Left renal pelvis (tissue), 4 donors: ENCODE data around the gene FNTB. TPM values are rescaled to one million over a fixed set of nuclear protein-coding genes. Genes with fewer than 3 reads are reported as not detected.

Experiments used
- DNase-seq, 4 donors: peaks; one replicate each; pipeline ENCODE4 v3.0.0-alpha.2; 2013; ENCODE audit warnings: low read depth in 4 of 4, low spot score in 3 of 4
- polyA plus RNA-seq, 4 donors: library from polyadenylated mRNA; unstranded; fragments of 120-200 nt; gene quantifications; one replicate each; pipeline ENCODE4 v1.2.1, GENCODE V29; 2013; ENCODE audit not compliant: insufficient read length in 4 of 4

FNTB gene
- polyA plus RNA-seq, 4 donors: 24.9 to 37.7 (median 30.7) TPM

DNA sequence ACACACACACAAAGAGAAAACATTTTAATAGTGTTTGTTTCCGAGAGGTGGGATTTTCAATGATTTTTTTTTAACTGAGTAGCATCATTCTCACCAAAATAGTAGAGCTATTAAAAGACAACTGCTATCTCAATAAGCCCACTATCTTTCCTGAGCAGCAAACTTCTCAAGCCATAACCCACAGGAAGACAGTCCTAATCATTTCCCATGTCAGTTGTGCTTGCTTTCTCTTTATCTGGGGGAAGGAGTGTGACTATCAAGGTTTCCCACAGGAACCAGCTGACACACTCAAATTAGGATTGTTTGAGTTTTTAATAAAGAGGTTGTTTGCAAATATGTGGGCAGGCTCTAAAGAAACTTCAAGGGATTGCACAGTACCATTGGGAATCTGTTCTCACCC lies 120.5 kb downstream of the FNTB start:
- no peak for DNase-seq

GRCh38 chr14:65109357-65109756 lies 122.7 kb downstream of the FNTB start:
- DNase-seq: no peak

DNA sequence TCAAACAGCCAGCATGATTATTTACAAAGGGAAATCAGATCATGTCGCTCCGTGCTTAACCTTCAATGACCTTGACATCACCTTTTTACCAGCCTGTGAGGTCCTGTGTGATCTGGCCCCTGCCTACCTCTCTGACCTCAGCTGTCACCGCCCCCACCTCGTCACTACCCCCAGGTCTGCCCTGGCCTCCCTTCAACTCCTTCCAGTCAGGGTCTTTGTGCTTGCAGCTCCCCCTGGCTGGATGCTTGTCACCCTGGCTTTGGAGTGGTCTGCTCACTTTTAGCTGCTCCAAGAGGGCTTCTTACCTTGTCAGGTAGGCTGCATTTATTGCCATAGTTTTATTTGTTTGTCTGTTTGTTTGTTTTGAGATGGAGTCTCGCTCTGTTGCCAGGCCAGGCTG lies 123.8 kb downstream of the FNTB start:
- DNase-seq: no peak

Other genes starting within 250 kb of the FNTB start
- 10 to 100 TPM in 3 of 4 donors, 1 to 10 TPM in 1; 9.6 to 16.8 (median 13.7) TPM for gene SPTB, start 107.0 kb upstream of the FNTB start, polyA plus RNA-seq
- 10 to 100 TPM; 46.6 to 79.0 (median 61.3) TPM for gene CHURC1, start 72.4 kb upstream of the FNTB start, polyA plus RNA-seq
- gene GPX2, start 44.1 kb upstream of the FNTB start, polyA plus RNA-seq: 1 to 10 TPM in 2 of 4 donors, under 1 TPM in 2; 0.22 to 2.4 (median 1.5) TPM
- gene RAB15, start 14.6 kb upstream of the FNTB start, polyA plus RNA-seq: 10 to 100 TPM; 15.4 to 31.4 (median 23.9) TPM
- gene MAX, start 115.6 kb downstream of the FNTB start, polyA plus RNA-seq: 10 to 100 TPM; 50.3 to 67.4 (median 61.4) TPM